Fibroblast of lung (primary cell): Measurements from ENCODE around the gene ATOH8. TPM values are rescaled to one million over a fixed set of nuclear protein-coding genes. Genes with fewer than 3 reads are reported as not detected.
A peak's percentile ranks its signal among the peaks of the same experiment; 100 is the strongest.

Experiments
- DNase-seq, 2 donors: peaks; one replicate each; pipeline versions ENCODE4 v3.0.0 to v3.0.0-alpha.2; 2010; ENCODE audit warnings: low read depth in 2 of 2
- H2AFZ ChIP-seq: 2 replicates; pipeline ENCODE4 v1.5.1; 2012; ENCODE audit warnings: low read length, control low read depth, inconsistent platforms
- H3K27ac ChIP-seq: 2 replicates; pipeline ENCODE4 v1.5.1; 2011; ENCODE audit warnings: low read length, control low read depth; ENCODE audit not compliant: insufficient read depth
- H3K27me3 ChIP-seq: 2 replicates; pipeline ENCODE4 v1.5.1; 2011; ENCODE audit warnings: mild to moderate bottlenecking, low read length; ENCODE audit not compliant: control insufficient read depth, insufficient read depth
- H3K36me3 ChIP-seq: 2 replicates; pipeline ENCODE4 v1.5.1; 2011; ENCODE audit warnings: low read length; ENCODE audit not compliant: control insufficient read depth, insufficient read depth
- H3K4me1 ChIP-seq: 2 replicates; pipeline ENCODE4 v1.5.1; 2011; ENCODE audit warnings: low read length; ENCODE audit not compliant: control insufficient read depth, insufficient read depth; ENCODE audit errors: extremely low read depth
- H3K4me2 ChIP-seq: 2 replicates; pipeline ENCODE4 v1.5.1; 2011; ENCODE audit warnings: low read length, control low read depth; ENCODE audit not compliant: insufficient read depth; ENCODE audit errors: extremely low read depth
- H3K4me3 ChIP-seq, 4 experiments: fragments of 200-600 bp in 1 of 4; sonication (generic) in 1 of 4; replicated peaks in 1 of 4; 2 replicates each; pipeline ENCODE4 v1.5.1; 2011 to 2016; ENCODE audit warnings: low read length in 4 of 4, low read depth in 3 of 4, mild to moderate bottlenecking in 3 of 4, control low read depth in 2 of 4, inconsistent platforms in 1 of 4, mixed read lengths in 1 of 4; ENCODE audit not compliant: insufficient read depth in 1 of 4; ENCODE audit errors: control extremely low read depth in 1 of 4
- H3K79me2 ChIP-seq: 2 replicates; pipeline ENCODE4 v1.5.1; 2012; ENCODE audit warnings: mild to moderate bottlenecking, low read length, inconsistent platforms; ENCODE audit not compliant: control insufficient read depth, insufficient read depth
- H3K9ac ChIP-seq: 2 replicates; pipeline ENCODE4 v1.5.1; 2011; ENCODE audit warnings: mild to moderate bottlenecking, low read length, control low read depth; ENCODE audit not compliant: insufficient read depth
- H3K9me3 ChIP-seq: 2 replicates; pipeline ENCODE4 v1.5.1; 2012; ENCODE audit warnings: low read depth, low read length; ENCODE audit not compliant: control insufficient read depth, insufficient read depth
- H4K20me1 ChIP-seq: 2 replicates; pipeline ENCODE4 v1.5.1; 2011; ENCODE audit warnings: low read length; ENCODE audit not compliant: control insufficient read depth, insufficient read depth; ENCODE audit errors: extremely low read depth
- CTCF ChIP-seq, 2 donors: IDR thresholded peaks in 1 of 2; conservative IDR thresholded peaks in 1 of 2; 1 replicate in 1 of 2; 2 replicates in 1 of 2; pipeline ENCODE4 v1.5.1; 2011 to 2012; ENCODE audit warnings: low read length in 2 of 2, control low read depth in 1 of 2, inconsistent platforms in 1 of 2, low read depth in 1 of 2, mild to moderate bottlenecking in 1 of 2
- EZH2 ChIP-seq: IDR thresholded peaks from 2 replicates; pipeline ENCODE4 v1.5.1; 2012; ENCODE audit warnings: low read length, control low read depth, mild to moderate bottlenecking; ENCODE audit errors: missing control alignments
- polyA plus RNA-seq, 2 donors: library from polyadenylated mRNA; depleted of rRNA in 1 of 2; stranded (reverse) in 1 of 2; unstranded in 1 of 2; fragments of >200 nt; gene quantifications; 2 replicates each; pipeline ENCODE4 v1.2.1, GENCODE V29; 2011 to 2012; ENCODE audit warnings: missing spikeins in 1 of 2
- total RNA-seq: library from RNA; depleted of rRNA; stranded (reverse); fragments of >200 nt; gene quantifications from 2 replicates; pipeline ENCODE4 v1.2.1, GENCODE V29; 2014

ATOH8 gene
- total and polyA plus RNA-seq, 2 donors (not counting 1 experiment from before 2014, with no cell fraction given), result 5.6 to 19.2 TPM

GRCh38 chr2:85807756-85808155 is 54.0 kb downstream of the ATOH8 start:
- no peak overlapping the region for H3K9ac ChIP-seq
- H3K36me3 ChIP-seq, result no peaks in the 10 kb centered on the region
- no peak for TF ChIP-seq EZH2
- TF ChIP-seq CTCF (conservative IDR thresholded peaks at IDR 0.05 in 1 of 2, IDR thresholded peaks at IDR 0.05 in 1 of 2; ENCODE audit: low read depth in 1 of 2, low read length in 2 of 2), result no peak
- H3K4me3 ChIP-seq, result no peak overlapping the region
- H3K4me1 ChIP-seq, result peaks cover 2% of the 10 kb centered on the region
- no peak overlapping the region for H3K27ac ChIP-seq
- no peaks in the 10 kb centered on the region for H4K20me1 ChIP-seq
- H3K9me3 ChIP-seq, result no peaks in the 10 kb centered on the region
- no peaks in the 10 kb centered on the region for H3K79me2 ChIP-seq
- H3K4me2 ChIP-seq, result no peak overlapping the region
- no peak for DNase-seq
- H2AFZ ChIP-seq, result no peak overlapping the region
- H3K27me3 ChIP-seq, result no peaks in the 10 kb centered on the region

GRCh38 chr2:85810371-85811179 is 56.8 kb downstream of the ATOH8 start:
- no peak overlapping the region for H3K4me3 ChIP-seq
- no peaks in the 10 kb centered on the region for H3K79me2 ChIP-seq
- H3K4me2 ChIP-seq, result no peak overlapping the region
- H3K9ac ChIP-seq, result no peak overlapping the region
- H3K27me3 ChIP-seq, result no peaks in the 10 kb centered on the region
- DNase-seq, result no peak
- H2AFZ ChIP-seq, result no peak overlapping the region
- H4K20me1 ChIP-seq, result no peaks in the 10 kb centered on the region
- peaks cover 2% of the 10 kb centered on the region for H3K4me1 ChIP-seq
- TF ChIP-seq CTCF (conservative IDR thresholded peaks at IDR 0.05 in 1 of 2, IDR thresholded peaks at IDR 0.05 in 1 of 2; ENCODE audit: low read depth in 1 of 2, low read length in 2 of 2), result no peak
- TF ChIP-seq EZH2, result no peak
- H3K9me3 ChIP-seq, result no peaks in the 10 kb centered on the region
- H3K27ac ChIP-seq, result no peak overlapping the region
- H3K36me3 ChIP-seq, result no peaks in the 10 kb centered on the region

GRCh38 chr2:85811180-85812093 is 57.6 kb downstream of the ATOH8 start:
- Histone ChIP-seq H3K79me2 (no peaks in the 10 kb centered on the region), H3K4me3 (no peak overlapping the region), H3K4me2 (peak overlapping the region; percentile 60), H3K4me1 (peaks cover 2% of the 10 kb centered on the region), H2AFZ (peak overlapping the region; percentile 52), H3K27me3 (no peaks in the 10 kb centered on the region), H3K9ac (no peak overlapping the region), H3K36me3 (no peaks in the 10 kb centered on the region), H3K27ac (no peak overlapping the region), H3K9me3 (no peaks in the 10 kb centered on the region), H4K20me1 (no peaks in the 10 kb centered on the region)
- TF ChIP-seq EZH2, result no peak
- TF ChIP-seq CTCF (conservative IDR thresholded peaks at IDR 0.05 in 1 of 2, IDR thresholded peaks at IDR 0.05 in 1 of 2; ENCODE audit: low read depth in 1 of 2, low read length in 2 of 2), result no peak
- DNase-seq, result peak; percentile 63 to 70
